NCI-H345 (cell line): ENCODE measurements around the gene PRR12.
A peak's percentile ranks its signal among the peaks of the same experiment; 100 is the strongest.

Source experiments
- DNase-seq: peaks from one replicate; lab custom pipeline; 2025; lab: John Stamatoyannopoulos, UW

The PRR12 gene

DNA sequence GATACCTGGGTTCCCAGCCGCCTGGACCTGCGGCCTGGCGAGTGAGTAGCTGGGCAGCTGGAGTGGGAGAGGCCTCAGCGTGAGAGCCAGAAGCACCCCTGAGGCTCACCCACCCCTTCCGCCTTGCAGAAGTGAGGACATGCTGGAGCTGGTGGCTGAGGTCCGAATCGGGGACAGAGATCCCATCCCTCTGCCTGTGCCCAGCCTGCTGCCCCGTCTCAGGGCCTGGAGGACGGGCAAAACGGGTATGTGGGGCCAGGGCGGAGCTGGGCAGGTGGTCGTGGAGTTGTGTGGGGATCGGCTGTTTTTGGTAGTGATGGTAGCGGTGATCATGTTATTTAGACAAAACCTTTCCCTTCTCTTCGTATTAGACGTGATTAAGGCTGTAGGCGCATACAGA, 55.6 kb downstream of the PRR12 start:
- no peak for DNase-seq

GRCh38 chr19:49651029-49651819, 60.2 kb downstream of the PRR12 start:
- DNase-seq, result no peak

DNA sequence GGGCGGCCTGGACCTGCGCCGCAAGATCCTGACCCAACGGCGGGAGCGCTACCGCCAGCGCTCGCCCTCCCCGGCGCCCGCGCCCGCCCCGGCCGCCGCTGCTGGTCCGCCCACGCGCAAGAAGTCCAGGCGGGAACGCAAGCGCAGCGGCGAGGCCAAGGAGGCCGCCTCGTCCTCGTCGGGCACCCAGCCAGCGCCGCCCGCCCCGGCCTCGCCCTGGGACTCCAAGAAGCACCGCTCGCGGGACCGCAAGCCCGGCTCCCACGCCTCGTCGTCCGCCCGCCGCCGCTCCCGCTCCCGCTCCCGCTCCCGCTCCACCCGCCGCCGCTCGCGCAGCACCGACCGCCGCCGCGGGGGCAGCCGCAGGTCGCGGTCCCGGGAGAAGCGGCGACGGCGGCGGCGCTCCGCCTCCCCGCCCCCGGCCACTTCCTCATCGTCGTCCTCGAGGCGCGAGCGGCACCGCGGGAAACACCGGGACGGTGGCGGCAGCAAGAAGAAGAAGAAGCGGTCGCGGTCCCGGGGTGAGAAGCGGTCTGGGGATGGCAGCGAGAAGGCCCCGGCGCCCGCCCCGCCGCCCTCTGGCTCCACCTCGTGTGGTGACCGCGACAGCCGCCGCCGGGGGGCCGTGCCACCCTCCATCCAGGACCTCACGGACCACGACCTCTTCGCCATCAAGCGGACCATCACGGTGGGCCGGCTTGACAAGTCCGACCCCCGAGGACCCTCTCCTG, 61.0 kb downstream of the PRR12 start:
- DNase-seq, result no peak

DNA sequence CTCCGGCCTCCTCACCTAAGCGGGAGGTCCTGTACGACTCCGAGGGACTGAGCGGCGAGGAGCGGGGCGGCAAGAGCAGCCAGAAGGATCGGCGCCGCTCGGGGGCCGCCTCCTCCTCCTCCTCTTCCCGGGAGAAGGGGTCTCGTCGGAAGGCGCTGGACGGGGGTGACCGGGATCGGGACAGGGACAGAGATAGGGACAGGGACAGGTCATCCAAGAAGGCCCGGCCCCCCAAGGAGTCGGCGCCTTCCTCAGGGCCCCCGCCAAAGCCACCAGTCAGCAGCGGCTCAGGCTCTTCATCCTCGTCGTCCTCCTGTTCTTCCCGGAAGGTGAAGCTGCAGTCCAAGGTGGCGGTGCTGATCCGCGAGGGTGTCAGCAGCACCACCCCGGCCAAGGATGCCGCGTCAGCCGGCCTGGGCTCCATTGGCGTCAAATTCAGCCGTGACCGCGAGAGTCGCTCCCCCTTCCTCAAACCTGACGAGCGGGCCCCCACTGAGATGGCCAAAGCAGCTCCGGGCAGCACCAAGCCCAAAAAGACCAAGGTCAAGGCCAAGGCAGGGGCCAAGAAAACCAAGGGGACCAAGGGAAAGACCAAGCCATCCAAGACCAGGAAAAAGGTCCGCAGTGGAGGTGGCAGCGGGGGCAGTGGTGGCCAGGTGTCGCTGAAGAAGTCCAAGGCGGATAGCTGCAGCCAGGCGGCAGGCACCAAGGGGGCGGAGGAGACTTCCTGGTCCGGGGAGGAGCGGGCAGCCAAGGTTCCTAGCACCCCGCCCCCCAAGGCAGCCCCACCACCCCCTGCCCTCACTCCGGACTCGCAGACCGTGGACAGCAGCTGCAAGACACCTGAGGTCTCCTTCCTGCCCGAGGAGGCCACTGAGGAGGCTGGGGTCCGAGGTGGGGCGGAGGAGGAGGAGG, 61.8 kb downstream of the PRR12 start:
- no peak for DNase-seq

GRCh38 chr19:49653466-49653806, 62.5 kb downstream of the PRR12 start:
- no peak for DNase-seq

- DNase-seq, result no peak
These were observed 63.6 kb downstream of the PRR12 start for GRCh38 chr19:49654581-49654980.

DNA sequence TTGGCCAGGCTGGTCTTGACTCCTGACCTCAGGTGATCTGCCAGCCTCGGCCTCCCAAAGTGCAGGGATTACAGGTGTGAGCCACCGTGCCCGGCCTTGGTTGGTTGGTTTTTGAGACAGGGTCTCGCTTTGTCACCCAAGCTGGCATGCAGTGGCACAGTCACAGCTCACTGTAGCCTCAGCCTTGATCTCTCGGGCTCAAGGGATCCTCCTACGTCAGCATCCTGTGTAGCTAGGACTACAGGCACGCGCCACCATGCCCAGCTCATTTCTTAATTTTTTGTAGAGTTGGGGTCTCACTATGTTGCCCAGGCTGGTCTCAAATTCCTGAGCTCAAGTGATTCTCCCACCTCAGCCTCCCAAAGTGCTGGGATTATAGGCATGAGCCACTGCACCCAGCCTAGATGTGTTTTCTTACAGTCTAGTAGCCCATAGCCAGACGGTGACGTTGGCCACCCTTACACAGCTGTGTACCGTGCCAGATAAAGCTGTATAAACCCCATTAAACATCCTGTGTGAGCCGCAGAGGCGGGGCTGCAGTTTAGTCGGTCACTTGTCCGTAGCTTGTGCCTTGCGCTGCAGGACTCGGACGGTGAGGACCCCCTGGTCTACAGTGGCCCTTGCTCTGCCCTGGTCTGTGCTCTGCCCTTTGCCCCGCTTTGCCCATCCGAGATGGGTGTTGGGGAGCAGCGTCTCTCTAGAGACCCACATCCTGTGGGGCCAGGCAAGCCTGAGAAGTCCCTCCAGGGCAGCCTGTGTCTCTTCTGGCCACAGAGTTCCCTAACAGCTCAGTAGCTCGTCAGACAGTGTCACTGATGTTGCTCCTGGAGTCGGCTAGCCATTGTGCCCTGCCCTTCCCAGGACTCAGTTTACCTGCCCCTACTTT, 64.8 kb downstream of the PRR12 start:
- no peak for DNase-seq

DNA sequence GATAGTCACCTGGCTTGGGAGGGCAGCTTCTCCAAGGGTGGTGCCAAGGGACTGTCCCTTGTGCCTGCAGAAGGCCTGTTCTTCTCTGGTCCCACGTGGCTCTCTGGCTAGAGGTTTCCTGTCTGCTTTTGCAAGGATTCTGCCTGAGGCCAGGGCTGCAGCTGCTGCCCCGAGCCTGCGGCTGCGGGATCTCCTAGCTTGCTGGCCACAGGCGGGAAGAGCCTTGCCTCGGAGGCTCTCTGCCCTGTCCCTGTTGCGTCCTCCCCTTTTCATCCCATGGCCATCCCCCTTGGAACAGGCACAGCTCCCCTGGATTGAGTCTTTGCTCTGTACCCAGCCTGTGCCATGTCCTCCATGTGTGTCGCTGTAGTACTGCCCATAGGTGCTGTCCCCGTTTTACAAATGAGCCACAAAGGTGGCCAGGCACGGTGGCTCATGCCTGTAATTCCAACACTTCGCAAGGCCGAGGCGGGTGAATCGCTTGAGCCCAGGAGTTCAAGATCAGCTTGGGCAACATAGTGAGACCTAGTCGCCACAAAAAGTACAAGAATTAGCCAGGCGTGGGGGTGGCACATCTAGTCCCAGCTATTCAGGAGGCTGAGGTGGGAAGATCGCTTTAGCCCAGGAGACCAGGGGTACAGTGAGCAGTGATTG, 65.6 kb downstream of the PRR12 start:
- DNase-seq, result no peak

DNA sequence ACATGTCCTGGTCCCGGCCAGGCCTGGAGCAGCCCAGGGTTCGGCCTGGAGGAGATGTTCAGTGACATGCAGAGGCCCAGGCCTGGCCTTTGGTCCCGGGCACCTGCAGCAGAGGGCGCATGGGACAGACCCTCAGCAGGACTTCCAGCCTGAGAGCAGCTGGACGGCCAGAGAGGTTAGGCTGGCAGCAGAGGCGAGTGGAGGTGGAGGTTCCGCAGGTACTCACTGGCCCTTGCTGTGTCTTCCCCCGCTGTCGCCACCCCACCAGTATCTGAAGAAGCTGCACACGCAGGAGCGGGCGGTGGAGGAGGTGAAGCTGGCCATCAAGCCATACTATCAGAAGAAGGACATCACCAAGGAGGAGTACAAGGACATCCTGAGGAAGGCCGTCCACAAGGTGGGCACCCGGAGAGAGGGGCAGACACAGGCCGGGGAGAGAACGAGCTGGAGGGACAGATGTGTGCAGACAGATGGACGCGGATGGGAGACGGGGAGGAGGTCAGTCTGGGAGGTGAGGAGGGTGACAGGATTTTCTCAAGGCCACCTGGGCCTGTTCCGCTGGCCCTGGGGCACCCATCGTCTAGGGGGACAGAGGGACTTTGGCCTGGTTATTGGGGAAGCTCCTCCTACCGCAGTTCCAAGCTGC, 66.6 kb downstream of the PRR12 start:
- DNase-seq, result no peak

DNA sequence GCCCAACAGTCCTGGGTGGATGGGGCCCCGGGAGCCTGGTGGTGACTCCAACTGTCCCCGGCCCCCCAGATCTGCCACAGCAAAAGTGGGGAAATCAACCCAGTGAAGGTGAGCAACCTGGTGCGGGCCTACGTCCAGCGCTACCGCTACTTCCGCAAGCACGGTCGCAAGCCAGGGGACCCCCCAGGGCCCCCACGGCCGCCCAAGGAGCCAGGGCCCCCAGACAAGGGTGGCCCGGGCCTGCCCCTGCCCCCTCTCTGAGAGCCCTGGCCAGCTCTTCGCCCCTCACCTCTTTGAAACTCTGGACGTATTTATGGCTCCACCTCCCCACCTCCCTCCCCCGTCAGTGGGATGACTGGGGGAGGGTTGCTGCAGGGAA, 67.1 kb downstream of the PRR12 start:
- no peak for DNase-seq

GRCh38 chr19:49658566-49659442, 67.8 kb downstream of the PRR12 start:
- DNase-seq, result no peak

- no peak for DNase-seq
These were observed 69.5 kb downstream of the PRR12 start for GRCh38 chr19:49660338-49660961.

DNA sequence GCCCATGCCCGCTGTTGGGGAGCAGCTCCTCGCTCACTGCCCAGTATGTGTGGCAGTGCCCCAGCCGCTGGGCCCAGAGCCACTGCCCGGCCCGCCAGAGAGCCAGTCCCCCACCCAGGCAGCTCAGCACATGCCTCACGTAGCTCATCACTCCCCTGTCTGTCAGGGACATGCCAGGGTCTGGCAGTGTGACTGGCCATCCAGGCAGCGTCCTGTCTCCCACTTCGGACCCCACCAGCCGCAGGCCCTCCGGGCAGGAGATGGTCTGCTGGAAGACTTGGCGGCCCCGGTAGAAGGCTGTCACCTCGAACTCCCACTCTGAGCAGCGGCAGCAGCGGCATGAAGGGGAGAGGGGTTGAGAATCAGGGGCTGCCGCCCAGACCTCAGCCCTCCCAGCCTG, 71.0 kb downstream of the PRR12 start:
- no peak for DNase-seq

DNA sequence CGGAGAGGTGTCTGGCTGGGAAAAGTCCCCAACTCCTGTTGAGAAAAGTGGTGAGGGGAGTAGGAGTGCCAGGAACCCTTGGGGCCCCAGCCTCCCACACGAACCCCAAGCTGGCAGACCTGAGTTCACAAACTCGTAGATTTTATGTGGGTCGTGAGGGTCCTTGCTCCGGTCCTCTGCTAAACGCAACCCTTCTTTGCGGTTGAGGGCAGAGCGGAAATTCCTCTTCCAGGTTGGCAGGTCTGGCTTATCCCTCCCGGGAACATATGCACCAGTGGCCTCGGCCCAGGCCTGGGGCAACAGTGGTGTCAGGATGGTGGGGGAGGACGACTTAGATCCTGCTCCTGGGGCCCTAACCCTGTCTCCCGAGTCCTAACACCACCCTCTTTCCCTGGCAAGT, 72.2 kb downstream of the PRR12 start:
- DNase-seq, result no peak

- DNase-seq, result peak; percentile 91
These were observed 73.4 kb downstream of the PRR12 start for GRCh38 chr19:49664171-49665035.

GRCh38 chr19:49665036-49665350, 74.0 kb downstream of the PRR12 start:
- no peak for DNase-seq

DNA sequence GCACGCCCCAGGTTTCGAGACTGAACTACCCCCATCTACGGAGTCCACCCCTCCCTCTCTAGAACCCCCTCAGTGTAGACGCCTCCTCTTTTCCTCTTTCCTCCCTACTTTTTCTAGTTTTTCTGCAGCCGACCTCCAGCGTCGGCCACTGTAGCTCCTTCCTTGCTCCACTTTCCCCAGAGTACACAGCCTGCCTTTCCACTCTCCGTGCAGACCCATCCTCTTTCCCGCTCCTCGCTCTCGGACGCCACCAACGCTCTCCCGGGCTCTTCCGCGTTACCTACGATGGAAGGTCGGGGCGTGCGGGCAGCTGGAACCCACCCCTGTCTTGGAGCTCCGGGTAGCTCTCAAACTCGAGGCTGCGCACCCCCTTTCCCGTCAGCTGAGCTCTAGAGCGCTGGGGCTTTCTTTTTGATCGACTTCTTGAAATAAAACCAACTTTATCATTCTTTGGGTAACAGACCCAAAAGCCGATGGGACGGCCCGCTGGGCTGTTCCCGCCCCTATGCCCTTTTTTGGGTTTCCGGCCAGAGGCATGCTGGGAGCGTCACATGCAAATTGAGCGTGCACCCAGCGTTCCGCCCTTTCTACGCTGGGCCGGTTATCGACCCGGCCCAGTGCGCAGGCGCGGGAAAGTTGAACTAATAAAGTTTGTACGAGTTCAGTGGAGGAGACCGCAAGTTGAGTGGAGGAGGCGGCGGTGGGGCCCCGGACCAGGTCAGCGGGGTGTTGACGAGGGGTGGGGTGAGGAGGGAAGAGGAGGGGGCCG, 74.6 kb downstream of the PRR12 start, which contains the start of the genes BCL2L12 and IRF3:
Gene BCL2L12, plus strand, starts transcription at position 583 of the 769 bp plus-strand sequence. CDS start 760 bp downstream, outside the sequence.
Gene IRF3, minus strand, starts transcription at position 507 of the 769 bp plus-strand sequence. CDS start 1,019 bp downstream, outside the sequence.
- DNase-seq, result peak; percentile 86
